Osteoblast (primary cell): Measurements from ENCODE around the gene DDX1. TPM values are rescaled to one million over a fixed set of nuclear protein-coding genes. Genes with fewer than 3 reads are reported as not detected.

Source experiments
- DNase-seq: peaks from one replicate; pipeline ENCODE4 v3.0.0; 2011; ENCODE audit warnings: low spot score, mixed read lengths; ENCODE audit not compliant: insufficient read length; ENCODE audit errors: missing footprints
- H2AFZ ChIP-seq: 2 replicates; pipeline ENCODE4 v1.6.0; 2011; ENCODE audit warnings: mild to moderate bottlenecking, low read length
- H3K27ac ChIP-seq: 2 replicates; pipeline ENCODE4 v1.5.1; 2011; ENCODE audit warnings: mild to moderate bottlenecking, low read depth, low read length, moderate library complexity
- H3K27me3 ChIP-seq: 2 replicates; pipeline ENCODE4 v1.6.0; 2012; ENCODE audit warnings: mild to moderate bottlenecking, control low read depth, inconsistent platforms, low read length, moderate library complexity; ENCODE audit not compliant: insufficient read depth
- H3K36me3 ChIP-seq: 2 replicates; pipeline ENCODE4 v1.5.1; 2011; ENCODE audit warnings: mild to moderate bottlenecking, low read length, control low read depth, moderate library complexity; ENCODE audit not compliant: insufficient read depth
- H3K4me1 ChIP-seq: 2 replicates; pipeline ENCODE4 v1.5.1; 2011; ENCODE audit warnings: mild to moderate bottlenecking, low read length, control low read depth, moderate library complexity; ENCODE audit not compliant: insufficient read depth
- H3K4me2 ChIP-seq: 2 replicates; pipeline ENCODE4 v1.6.0; 2011; ENCODE audit warnings: mild to moderate bottlenecking, low read length; ENCODE audit not compliant: insufficient read depth
- H3K4me3 ChIP-seq: fragments of 200-600 bp; sonication (generic); 3 replicates; pipeline ENCODE4 v1.5.1; 2012; ENCODE audit warnings: mild to moderate bottlenecking, low read length, inconsistent platforms; ENCODE audit not compliant: insufficient read depth
- H3K79me2 ChIP-seq: 2 replicates; pipeline ENCODE4 v1.6.0; 2012; ENCODE audit warnings: mild to moderate bottlenecking, low read length, control low read depth, inconsistent platforms; ENCODE audit not compliant: insufficient read depth
- H3K9me3 ChIP-seq: 2 replicates; pipeline ENCODE4 v1.5.1; 2011; ENCODE audit warnings: low read depth, low read length, control low read depth
- H4K20me1 ChIP-seq: 2 replicates; pipeline ENCODE4 v1.6.0; 2012; ENCODE audit warnings: mild to moderate bottlenecking, low read length, control low read depth; ENCODE audit not compliant: insufficient read depth
- CTCF ChIP-seq: IDR thresholded peaks from 2 replicates; pipeline ENCODE4 v1.5.1; 2011; ENCODE audit warnings: mild to moderate bottlenecking, low read depth, low read length, moderate library complexity; ENCODE audit errors: extremely low read depth
- total RNA-seq: library from RNA; depleted of rRNA; stranded (reverse); fragments of >200 nt; gene quantifications from 2 replicates; pipeline ENCODE4 v1.2.3, GENCODE V29; 2012

Gene DDX1
- total RNA-seq, 1 donor: 76.0 TPM

GRCh38 chr2:15670981-15671380 is 79.3 kb downstream of the DDX1 start:
- H3K4me2 ChIP-seq: no peak overlapping the region
- no peaks in the 10 kb centered on the region for H3K36me3 ChIP-seq
- no peak overlapping the region for H2AFZ ChIP-seq
- H3K4me3 ChIP-seq: no peak overlapping the region
- no peaks in the 10 kb centered on the region for H4K20me1 ChIP-seq
- H3K27ac ChIP-seq: no peak overlapping the region
- H3K4me1 ChIP-seq: peaks cover 11% of the 10 kb centered on the region
- no peaks in the 10 kb centered on the region for H3K79me2 ChIP-seq
- DNase-seq: no peak
- H3K27me3 ChIP-seq: no peaks in the 10 kb centered on the region
- no peak for TF ChIP-seq CTCF
- H3K9me3 ChIP-seq: no peaks in the 10 kb centered on the region

- no peaks in the 10 kb centered on the region for H3K27me3 ChIP-seq
- no peak overlapping the region for H3K27ac ChIP-seq
- H4K20me1 ChIP-seq: no peaks in the 10 kb centered on the region
- H3K9me3 ChIP-seq: no peaks in the 10 kb centered on the region
- peaks cover 11% of the 10 kb centered on the region for H3K4me1 ChIP-seq
- no peak overlapping the region for H3K4me2 ChIP-seq
- H3K79me2 ChIP-seq: no peaks in the 10 kb centered on the region
- TF ChIP-seq CTCF: no peak
- no peak overlapping the region for H3K4me3 ChIP-seq
- no peak overlapping the region for H2AFZ ChIP-seq
- H3K36me3 ChIP-seq: no peaks in the 10 kb centered on the region
- DNase-seq: no peak
Measured at GRCh38 chr2:15671409-15671808, 79.7 kb downstream of the DDX1 start.

GRCh38 chr2:15671842-15672815 is 80.5 kb downstream of the DDX1 start:
- Histone ChIP-seq H3K4me1 (peaks cover 11% of the 10 kb centered on the region), H3K4me3 (no peak overlapping the region), H3K27ac (no peak overlapping the region), H3K36me3 (no peaks in the 10 kb centered on the region), H2AFZ (no peak overlapping the region), H3K79me2 (no peaks in the 10 kb centered on the region), H4K20me1 (no peaks in the 10 kb centered on the region), H3K27me3 (no peaks in the 10 kb centered on the region), H3K9me3 (no peaks in the 10 kb centered on the region), H3K4me2 (no peak overlapping the region)
- DNase-seq: no peak
- TF ChIP-seq CTCF: no peak
